ENCODE results near the gene CNIH3. TPM values are rescaled to one million over a fixed set of nuclear protein-coding genes. Genes with fewer than 3 reads are reported as not detected.
"Not testable (repeated sequence)": the region's sequence is repeated elsewhere in the genome, so short reads cannot be mapped to it uniquely, and the experiment has no call there.

CNIH3 gene
- polyA plus RNA-seq, 1 donor (not counting 4 experiments of a cell fraction or from before 2014, with no cell fraction given): 0.81 TPM

DNA sequence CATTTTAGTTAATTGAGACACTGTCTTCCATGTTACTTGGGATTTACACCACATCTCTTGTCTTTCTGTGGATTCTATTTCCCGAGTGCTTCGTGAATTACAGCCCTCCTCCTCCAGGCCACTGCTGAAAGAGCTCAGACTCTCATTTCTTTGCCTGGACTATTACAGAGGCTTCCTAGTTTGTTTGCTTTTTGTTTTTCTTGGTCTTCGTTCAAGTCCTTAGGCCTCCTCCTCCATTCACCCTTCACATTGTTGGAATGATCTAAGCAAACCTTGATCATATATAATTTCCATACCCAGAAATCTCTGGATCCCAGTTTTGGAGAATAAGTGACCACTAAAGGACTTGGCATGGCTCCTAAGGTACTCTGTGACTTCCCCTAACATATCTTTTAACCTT, 94.1 kb downstream of the CNIH3 start:
- H3K4me2 ChIP-seq (ENCODE audit: control insufficient read depth, extremely low read depth, insufficient read depth, low read depth, low read length): no peak overlapping the region
- TF ChIP-seq EZH2 (IDR thresholded peaks at IDR 0.05; ENCODE audit: low read length): no peak
- TF ChIP-seq, protein P1, sequence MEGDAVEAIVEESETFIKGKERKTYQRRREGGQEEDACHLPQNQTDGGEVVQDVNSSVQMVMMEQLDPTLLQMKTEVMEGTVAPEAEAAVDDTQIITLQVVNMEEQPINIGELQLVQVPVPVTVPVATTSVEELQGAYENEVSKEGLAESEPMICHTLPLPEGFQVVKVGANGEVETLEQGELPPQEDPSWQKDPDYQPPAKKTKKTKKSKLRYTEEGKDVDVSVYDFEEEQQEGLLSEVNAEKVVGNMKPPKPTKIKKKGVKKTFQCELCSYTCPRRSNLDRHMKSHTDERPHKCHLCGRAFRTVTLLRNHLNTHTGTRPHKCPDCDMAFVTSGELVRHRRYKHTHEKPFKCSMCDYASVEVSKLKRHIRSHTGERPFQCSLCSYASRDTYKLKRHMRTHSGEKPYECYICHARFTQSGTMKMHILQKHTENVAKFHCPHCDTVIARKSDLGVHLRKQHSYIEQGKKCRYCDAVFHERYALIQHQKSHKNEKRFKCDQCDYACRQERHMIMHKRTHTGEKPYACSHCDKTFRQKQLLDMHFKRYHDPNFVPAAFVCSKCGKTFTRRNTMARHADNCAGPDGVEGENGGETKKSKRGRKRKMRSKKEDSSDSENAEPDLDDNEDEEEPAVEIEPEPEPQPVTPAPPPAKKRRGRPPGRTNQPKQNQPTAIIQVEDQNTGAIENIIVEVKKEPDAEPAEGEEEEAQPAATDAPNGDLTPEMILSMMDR (optimal IDR thresholded peaks at IDR 0.05 in 1 of 3, IDR thresholded peaks at IDR 0.05 in 1 of 3, conservative IDR thresholded peaks at IDR 0.05 in 1 of 3; ENCODE audit: extremely low read depth in 1 of 3, insufficient read depth in 2 of 3, low read length in 3 of 3): no peak
- FAIRE-seq (no peak), DNase-seq (ENCODE audit: low read depth, low spot score) (no peak)
- H3K4me1 ChIP-seq (ENCODE audit: control insufficient read depth, extremely low read depth, insufficient read depth, low read length): no peaks in the 10 kb centered on the region
- H3K27ac ChIP-seq (ENCODE audit: control insufficient read depth, insufficient read depth, low read length): no peak overlapping the region
- no peaks in the 10 kb centered on the region for H3K79me2 ChIP-seq (ENCODE audit: control insufficient read depth, insufficient read depth, low read length)
- no peak overlapping the region for H3K4me3 ChIP-seq (ENCODE audit: control insufficient read depth in 2 of 3, extremely low read depth in 1 of 3, insufficient read depth in 2 of 3, low read depth in 1 of 3, low read length in 3 of 3)
- H3K9ac ChIP-seq (ENCODE audit: control insufficient read depth, extremely low read depth, insufficient read depth, low read length): no peak overlapping the region
- dilution Hi-C loops (cut with MboI; ENCODE audit: extremely low pct_ligation_motif_present, low sequenced_read_pairs): no loop called here
- H2AFZ ChIP-seq (ENCODE audit: control insufficient read depth, low read length): no peak overlapping the region
- no peaks in the 10 kb centered on the region for H3K27me3 ChIP-seq (ENCODE audit: control insufficient read depth, extremely low read depth, insufficient read depth, low read length)
- H3K9me1 ChIP-seq (ENCODE audit: control insufficient read depth, extremely low read depth, insufficient read depth, low read length): no peaks in the 10 kb centered on the region
- no peaks in the 10 kb centered on the region for H3K9me3 ChIP-seq (ENCODE audit: control insufficient read depth, low read depth, low read length)
- H3K36me3 ChIP-seq (ENCODE audit: control insufficient read depth in 2 of 2, extremely low read depth in 1 of 2, insufficient read depth in 2 of 2, low read length in 2 of 2): no peaks in the 10 kb centered on the region
- H4K20me1 ChIP-seq (ENCODE audit: control insufficient read depth, extremely low read depth, insufficient read depth, low read length): no peaks in the 10 kb centered on the region

DNA sequence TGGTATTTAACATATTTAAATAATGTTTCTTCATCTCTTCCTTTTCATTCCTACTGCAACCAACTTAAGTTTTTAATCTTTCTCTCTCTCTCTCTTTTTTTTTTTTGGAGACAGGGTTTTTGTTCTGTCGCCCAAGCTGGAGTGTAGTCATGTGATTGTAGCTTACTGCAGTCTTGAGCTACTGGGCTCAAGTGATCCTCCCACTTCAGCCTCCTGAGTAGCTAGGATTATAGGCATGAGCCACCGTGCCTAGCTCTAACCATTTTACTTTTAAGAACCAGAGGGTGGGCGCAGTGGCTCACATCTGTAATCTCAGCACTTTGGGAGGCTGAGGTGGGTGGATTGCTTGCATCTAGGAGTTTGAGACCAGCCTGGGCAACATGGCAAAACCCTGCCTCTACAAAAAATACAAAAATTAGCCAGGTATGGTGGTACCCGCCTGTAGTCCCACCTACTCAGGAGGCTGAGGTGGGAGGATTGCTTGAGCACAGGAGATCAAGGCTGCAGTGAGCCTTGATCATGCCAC, 95.2 kb downstream of the CNIH3 start:
- H3K9me1 ChIP-seq (ENCODE audit: control insufficient read depth, extremely low read depth, insufficient read depth, low read length); H3K4me2 ChIP-seq (ENCODE audit: control insufficient read depth, extremely low read depth, insufficient read depth, low read depth, low read length); H2AFZ ChIP-seq (ENCODE audit: control insufficient read depth, low read length); H3K9me3 ChIP-seq (ENCODE audit: control insufficient read depth, low read depth, low read length); DNase-seq (ENCODE audit: low read depth, low spot score); H3K36me3 ChIP-seq (ENCODE audit: control insufficient read depth in 2 of 2, extremely low read depth in 1 of 2, insufficient read depth in 2 of 2, low read length in 2 of 2); H3K79me2 ChIP-seq (ENCODE audit: control insufficient read depth, insufficient read depth, low read length); H3K4me1 ChIP-seq (ENCODE audit: control insufficient read depth, extremely low read depth, insufficient read depth, low read length); H4K20me1 ChIP-seq (ENCODE audit: control insufficient read depth, extremely low read depth, insufficient read depth, low read length); dilution Hi-C loops (cut with MboI; ENCODE audit: extremely low pct_ligation_motif_present, low sequenced_read_pairs); H3K4me3 ChIP-seq (ENCODE audit: control insufficient read depth in 2 of 3, extremely low read depth in 1 of 3, insufficient read depth in 2 of 3, low read depth in 1 of 3, low read length in 3 of 3); H3K9ac ChIP-seq (ENCODE audit: control insufficient read depth, extremely low read depth, insufficient read depth, low read length); FAIRE-seq; H3K27me3 ChIP-seq (ENCODE audit: control insufficient read depth, extremely low read depth, insufficient read depth, low read length); H3K27ac ChIP-seq (ENCODE audit: control insufficient read depth, insufficient read depth, low read length): not testable (repeated sequence)

DNA sequence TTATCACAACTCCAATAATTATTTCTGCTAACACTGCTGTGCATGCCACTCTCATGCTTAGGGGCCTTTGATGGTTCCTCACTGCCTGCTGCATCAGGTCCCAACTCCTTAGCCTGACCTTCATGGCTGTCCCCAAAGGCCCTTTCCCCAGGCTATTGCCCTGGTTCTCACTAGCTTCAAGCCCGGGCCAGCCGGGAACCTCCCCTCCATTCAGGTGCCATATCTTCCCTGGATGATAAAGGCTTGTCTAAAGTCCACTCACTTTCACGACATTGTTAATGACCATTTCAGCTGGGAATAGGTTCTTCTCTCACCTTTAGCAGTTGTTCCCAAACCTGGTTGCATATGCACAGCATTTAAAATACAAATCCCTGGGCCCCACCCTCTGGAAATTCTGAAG, 95.8 kb downstream of the CNIH3 start:
- no peak for FAIRE-seq
- no peaks in the 10 kb centered on the region for H3K9me1 ChIP-seq (ENCODE audit: control insufficient read depth, extremely low read depth, insufficient read depth, low read length)
- H3K4me1 ChIP-seq (ENCODE audit: control insufficient read depth, extremely low read depth, insufficient read depth, low read length): no peaks in the 10 kb centered on the region
- no peak overlapping the region for H3K4me3 ChIP-seq (ENCODE audit: control insufficient read depth in 2 of 3, extremely low read depth in 1 of 3, insufficient read depth in 2 of 3, low read depth in 1 of 3, low read length in 3 of 3)
- no peak for TF ChIP-seq EZH2 (IDR thresholded peaks at IDR 0.05; ENCODE audit: low read length)
- TF ChIP-seq, protein P1 (optimal IDR thresholded peaks at IDR 0.05 in 1 of 3, IDR thresholded peaks at IDR 0.05 in 1 of 3, conservative IDR thresholded peaks at IDR 0.05 in 1 of 3; ENCODE audit: extremely low read depth in 1 of 3, insufficient read depth in 2 of 3, low read length in 3 of 3): no peak
- H4K20me1 ChIP-seq (ENCODE audit: control insufficient read depth, extremely low read depth, insufficient read depth, low read length): no peaks in the 10 kb centered on the region
- no peaks in the 10 kb centered on the region for H3K9me3 ChIP-seq (ENCODE audit: control insufficient read depth, low read depth, low read length)
- dilution Hi-C loops (cut with MboI; ENCODE audit: extremely low pct_ligation_motif_present, low sequenced_read_pairs): no loop called here
- H2AFZ ChIP-seq (ENCODE audit: control insufficient read depth, low read length): no peak overlapping the region
- no peak for DNase-seq (ENCODE audit: low read depth, low spot score)
- H3K36me3 ChIP-seq (ENCODE audit: control insufficient read depth in 2 of 2, extremely low read depth in 1 of 2, insufficient read depth in 2 of 2, low read length in 2 of 2): no peaks in the 10 kb centered on the region
- no peaks in the 10 kb centered on the region for H3K79me2 ChIP-seq (ENCODE audit: control insufficient read depth, insufficient read depth, low read length)
- H3K9ac ChIP-seq (ENCODE audit: control insufficient read depth, extremely low read depth, insufficient read depth, low read length): no peak overlapping the region
- no peak overlapping the region for H3K27ac ChIP-seq (ENCODE audit: control insufficient read depth, insufficient read depth, low read length)
- no peaks in the 10 kb centered on the region for H3K27me3 ChIP-seq (ENCODE audit: control insufficient read depth, extremely low read depth, insufficient read depth, low read length)
- H3K4me2 ChIP-seq (ENCODE audit: control insufficient read depth, extremely low read depth, insufficient read depth, low read depth, low read length): no peak overlapping the region

Data from keratinocyte (primary cell).